Measurements from ENCODE around the gene COL20A1. TPM values are rescaled to one million over a fixed set of nuclear protein-coding genes. Genes with fewer than 3 reads are reported as not detected.

COL20A1 gene
- total and polyA plus RNA-seq, 2 of the 13 experiments (the other 11 are each of a cell fraction or from before 2014, with no cell fraction given) = not detected

- POLR2A ChIA-PET = no interaction called here
- H3K27me3 ChIP-seq (ENCODE audit: control insufficient read depth in 1 of 2, insufficient read depth in 2 of 2, low read length in 2 of 2) = peaks cover 24 to 68% of the 10 kb centered on the region in 2 experiments
- WGBS (ENCODE audit: low lambda C conversion rate) = 46% methylated on average over 30 of the region's 30 CpGs
- no peak for TF ChIP-seq MAZ (IDR thresholded peaks at IDR 0.05; ENCODE audit: borderline replicate concordance, low read depth, low read length)
- TF ChIP-seq MAZ (CRISPR knock-in tag; IDR thresholded peaks at IDR 0.05; ENCODE audit: low read depth) = 0 out of 2 replicates have a peak, but pooled peaks have one; percentile 15
- TF ChIP-seq ZNF550 (CRISPR knock-in tag; IDR thresholded peaks at IDR 0.05; ENCODE audit: borderline replicate concordance) = 0 out of 2 replicates have a peak, but pooled peaks have one; percentile 34
- TF ChIP-seq UBTF (CRISPR knock-in tag; IDR thresholded peaks at IDR 0.05) = peak; percentile 32; the same call in 1 of the 2 replicates
- peak; percentile 53; the same call in 1 of the 2 replicates for TF ChIP-seq KDM5B (CRISPR knock-in tag; IDR thresholded peaks at IDR 0.05; ENCODE audit: borderline replicate concordance)
- TF ChIP-seq ZNF263 (CRISPR knock-in tag; IDR thresholded peaks at IDR 0.05) = peak; percentile 91
- TF ChIP-seq GMEB1 (CRISPR knock-in tag; IDR thresholded peaks at IDR 0.05; ENCODE audit: borderline replicate concordance) = no peak
- no peak for FAIRE-seq
- peaks cover 32% of the 10 kb centered on the region for H3K4me1 ChIP-seq (ENCODE audit: insufficient read depth, low read length)
- ATAC-seq = peak; percentile 16
- H2AFZ ChIP-seq (ENCODE audit: low read length) = no peak overlapping the region
- no peaks in the 10 kb centered on the region for H3K9me3 ChIP-seq (ENCODE audit: low read length)
- no peak overlapping the region for H3K27ac ChIP-seq (ENCODE audit: extremely low read length, insufficient read depth, low read length)
- peaks cover 2% of the 10 kb centered on the region; the same call in 1 of the 2 replicates for H4K20me1 ChIP-seq (ENCODE audit: insufficient read depth, low read length)
- intact Hi-C loops (cut with micrococcal nuclease; ENCODE audit: unreplicated experiment) = loop anchor here (1.0 kb wide), 1 partner anchor 83 kb away; no protein-coding TSS in a partner anchor
- in situ Hi-C loops (cut with HindIII; ENCODE audit: extremely low pct_ligation_motif_present, low pct_unique_long_range_greater_than_20kb) = no loop called here
- peak overlapping the region; percentile 7; the same call in 1 of the 2 replicates for H3K9ac ChIP-seq (ENCODE audit: insufficient read depth, low read depth, low read length)
- no peaks in the 10 kb centered on the region for H3K36me3 ChIP-seq (replicated peaks in 1 of 2; ENCODE audit: control insufficient read depth in 1 of 2, insufficient read depth in 2 of 2, low read length in 2 of 2)
- no peak for DNase-seq (ENCODE audit: low spot score)
- H3K4me3 ChIP-seq (replicated peaks in 1 of 3; ENCODE audit: insufficient read depth in 1 of 3, low read depth in 2 of 3, low read length in 3 of 3) = peak overlapping the region in 1 of 3 experiments; percentile 49; a peak in 1 of 6 replicates
- H3K4me2 ChIP-seq (ENCODE audit: low read depth, low read length) = peak overlapping the region; percentile 68
- CTCF ChIA-PET (ENCODE audit: low intra/inter-chr PET ratio, low total read pairs) = no interaction called here
- BruUV-seq (replicated peaks) = no TSS peak
- no peaks in the 10 kb centered on the region for H3K79me2 ChIP-seq (ENCODE audit: insufficient read depth, low read length)
Observed at GRCh38 chr20:63261795-63262528, 31.0 kb upstream of the COL20A1 start.
